HepG2 (cell line): ENCODE results near the gene POMT1. TPM values are rescaled to one million over a fixed set of nuclear protein-coding genes. Genes with fewer than 3 reads are reported as not detected.

Experiments
- ATM ChIP-seq: fragments of 450-650 bp; IDR thresholded peaks from 2 replicates; pipeline ENCODE4 v1.7.1; 2017; ENCODE audit warnings: mild to moderate bottlenecking, borderline replicate concordance
- ETV6 ChIP-seq: sonication (generic); formaldehyde crosslinking; conservative IDR thresholded peaks from 2 replicates; pipeline ENCODE4 v1.4.0; 2020; ENCODE audit warnings: missing genetic modification reagents
- HHEX ChIP-seq: IDR thresholded peaks from 2 replicates; pipeline ENCODE4 v1.6.1; 2016; ENCODE audit warnings: control low read depth
- IKZF4 ChIP-seq: sonication (generic); formaldehyde crosslinking; IDR thresholded peaks from 2 replicates; pipeline ENCODE4 v1.5.1; 2020; ENCODE audit warnings: borderline replicate concordance, mild to moderate bottlenecking, low read depth, missing genetic modification reagents; ENCODE audit errors: not compliant biosample characterization
- KMT2A ChIP-seq: sonication (generic); formaldehyde crosslinking; IDR thresholded peaks from 2 replicates; pipeline ENCODE4 v1.4.0; 2020; ENCODE audit warnings: missing genetic modification reagents
- SOX13 ChIP-seq, 3 experiments: fragments of 450-650 bp in 1 of 3; sonication (generic) in 1 of 3; formaldehyde crosslinking in 1 of 3; IDR thresholded peaks in 2 of 3; conservative IDR thresholded peaks in 1 of 3; 2 replicates each; pipeline versions ENCODE4 v1.5.0 to v1.6.1; 2016 to 2020; ENCODE audit warnings: antibody characterized with exemption in 1 of 3, mild to moderate bottlenecking in 1 of 3, missing compliant biosample characterization in 1 of 3, missing genetic modification reagents in 1 of 3, moderate library complexity in 1 of 3
- TBX3 ChIP-seq: fragments of 450-650 bp; IDR thresholded peaks from 2 replicates; pipeline ENCODE4 v1.6.1; 2017; ENCODE audit warnings: antibody characterized with exemption, mild to moderate bottlenecking, inconsistent platforms, borderline replicate concordance
- TCF7 ChIP-seq: sonication (generic); IDR thresholded peaks from 2 replicates; pipeline ENCODE4 v1.6.1; 2016; ENCODE audit warnings: antibody characterized with exemption, low read depth
- ZFP1 ChIP-seq: IDR thresholded peaks from 2 replicates; pipeline ENCODE4 v1.6.1; 2016
- ZNF263 ChIP-seq: sonication (generic); formaldehyde crosslinking; IDR thresholded peaks from 2 replicates; pipeline ENCODE4 v1.4.0; 2020; ENCODE audit warnings: missing genetic modification reagents
- ZNF3 ChIP-seq: IDR thresholded peaks from 2 replicates; pipeline ENCODE4 v1.7.0; 2017; ENCODE audit warnings: inconsistent platforms
- ZNF333 ChIP-seq: sonication (generic); formaldehyde crosslinking; IDR thresholded peaks from 2 replicates; pipeline ENCODE4 v1.4.0; 2020; ENCODE audit warnings: mild to moderate bottlenecking, missing genetic modification reagents, borderline replicate concordance
- ZNF33A ChIP-seq: sonication (generic); formaldehyde crosslinking; IDR thresholded peaks from 2 replicates; pipeline ENCODE4 v1.5.1; 2020; ENCODE audit warnings: missing genetic modification reagents, mild to moderate bottlenecking, moderate library complexity, borderline replicate concordance
- ZNF547 ChIP-seq: sonication (generic); formaldehyde crosslinking; IDR thresholded peaks from 2 replicates; pipeline ENCODE4 v1.5.1; 2020; ENCODE audit warnings: mild to moderate bottlenecking, missing genetic modification reagents
- ZNF614 ChIP-seq: IDR thresholded peaks from 2 replicates; pipeline ENCODE4 v1.6.1; 2018; ENCODE audit warnings: missing biosample characterization, missing genetic modification reagents, inconsistent platforms, borderline replicate concordance
- ZNF792 ChIP-seq: IDR thresholded peaks from 2 replicates; pipeline ENCODE4 v1.6.1; 2016
- polyA plus RNA-seq, 8 experiments: library from polyadenylated mRNA; depleted of rRNA in 3 of 8; stranded (reverse) in 7 of 8; unstranded in 1 of 8; fragments of >200 nt; fragmentation: Illumina TruSeq in 4 of 8; extraction: Trizol in 4 of 8; gene quantifications; 2 replicates each; pipeline versions ENCODE4 v1.2.1 to v1.2.3, GENCODE V29; 2011 to 2016; ENCODE audit warnings: low read depth in 4 of 8, missing spikeins in 1 of 8, mixed read lengths in 1 of 8; ENCODE audit not compliant: insufficient read depth in 1 of 8
- total RNA-seq, 5 experiments: library from RNA; depleted of rRNA; stranded (reverse); fragments of >200 nt; fragmentation: Illumina TruSeq; extraction: Trizol; gene quantifications; 2 replicates each; pipeline ENCODE4 v1.2.3, GENCODE V29; 2016; ENCODE audit warnings: low read depth in 1 of 5
- TF ChIP-seq, protein P1 (sequence below): IDR thresholded peaks from 2 replicates; pipeline ENCODE4 v1.6.1; 2016; ENCODE audit warnings: missing genetic modification reagents, missing compliant biosample characterization
- TF ChIP-seq, protein P2 (sequence below): sonication (generic); formaldehyde crosslinking; IDR thresholded peaks from 2 replicates; pipeline ENCODE4 v1.8.0; 2023; ENCODE audit warnings: mild to moderate bottlenecking, missing genetic modification reagents
- TF ChIP-seq, protein P3 (sequence below): sonication (generic); formaldehyde crosslinking; IDR thresholded peaks from 2 replicates; pipeline ENCODE4 v1.5.1; 2020; ENCODE audit warnings: mild to moderate bottlenecking, missing genetic modification reagents, moderate library complexity
- TF ChIP-seq, protein P4 (sequence below): sonication (generic); formaldehyde crosslinking; conservative IDR thresholded peaks from 2 replicates; pipeline ENCODE4 v1.4.0; 2020; ENCODE audit warnings: missing genetic modification reagents

The POMT1 gene
- total and polyA plus RNA-seq, 2 of the 13 experiments (the other 11 are each of a cell fraction or from before 2014, with no cell fraction given), result 21.6 to 22.7 TPM

DNA sequence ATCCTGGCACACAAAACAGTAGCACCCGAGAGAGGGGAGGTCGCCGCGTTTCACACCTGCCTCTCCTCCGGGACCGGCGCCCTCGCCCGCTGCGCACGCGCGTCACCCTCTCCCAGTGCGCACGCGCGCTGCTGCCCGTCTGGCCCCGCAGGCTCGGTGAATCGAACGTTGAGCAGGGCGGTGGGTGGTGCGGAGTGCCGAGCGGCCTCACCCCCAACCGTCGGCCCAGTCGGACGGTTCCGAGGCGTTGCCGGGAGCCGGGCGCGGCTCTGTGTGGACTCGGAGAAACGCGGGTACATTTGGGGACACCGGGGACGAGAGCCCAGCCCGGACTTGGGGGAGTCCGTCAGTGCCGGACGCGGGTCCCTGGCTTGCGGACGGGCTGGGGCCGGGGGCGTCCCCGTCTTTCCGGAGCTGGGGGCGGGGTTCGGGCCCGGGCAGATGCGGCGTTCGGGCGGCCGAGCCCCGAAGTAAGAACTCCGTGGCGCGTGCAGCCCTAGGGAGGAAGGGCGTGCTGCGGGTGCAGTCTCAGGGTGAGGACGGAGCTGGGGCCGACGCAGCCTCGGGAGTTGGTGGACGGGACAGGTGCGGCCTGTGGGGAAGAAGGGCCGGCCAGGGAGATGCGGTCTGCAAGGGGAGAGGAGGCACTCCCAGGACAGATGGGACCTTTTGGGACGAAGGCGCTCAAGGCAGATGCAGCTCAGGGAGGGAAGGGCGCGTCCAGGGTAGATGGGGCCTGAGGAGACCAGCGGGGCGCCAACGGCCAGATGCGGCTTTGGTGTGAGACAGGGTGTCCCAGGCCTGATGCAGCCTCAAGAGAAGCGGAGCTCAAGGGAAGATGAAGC lies at the start of gene POMT1 (continued):
- TF ChIP-seq, protein P1, sequence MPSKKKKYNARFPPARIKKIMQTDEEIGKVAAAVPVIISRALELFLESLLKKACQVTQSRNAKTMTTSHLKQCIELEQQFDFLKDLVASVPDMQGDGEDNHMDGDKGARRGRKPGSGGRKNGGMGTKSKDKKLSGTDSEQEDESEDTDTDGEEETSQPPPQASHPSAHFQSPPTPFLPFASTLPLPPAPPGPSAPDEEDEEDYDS (CRISPR knock-in tag), result peak; percentile 45
- no peak for TF ChIP-seq HHEX
- peak; percentile 88 for TF ChIP-seq KMT2A (CRISPR knock-in tag)
- TF ChIP-seq, protein P2, sequence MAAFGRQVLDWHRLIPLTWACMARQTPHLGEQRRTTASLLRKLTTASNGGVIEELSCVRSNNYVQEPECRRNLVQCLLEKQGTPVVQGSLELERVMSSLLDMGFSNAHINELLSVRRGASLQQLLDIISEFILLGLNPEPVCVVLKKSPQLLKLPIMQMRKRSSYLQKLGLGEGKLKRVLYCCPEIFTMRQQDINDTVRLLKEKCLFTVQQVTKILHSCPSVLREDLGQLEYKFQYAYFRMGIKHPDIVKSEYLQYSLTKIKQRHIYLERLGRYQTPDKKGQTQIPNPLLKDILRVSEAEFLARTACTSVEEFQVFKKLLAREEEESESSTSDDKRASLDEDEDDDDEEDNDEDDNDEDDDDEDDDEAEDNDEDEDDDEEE, result peak; percentile 87; the same call in 1 of the 2 replicates
- no peak for TF ChIP-seq ZFP1 (CRISPR knock-in tag)
- TF ChIP-seq ZNF33A (CRISPR knock-in tag), result no peak
- TF ChIP-seq ZNF547, result peak; percentile 67; the same call in 1 of the 2 replicates
- no peak for TF ChIP-seq ZNF3
- TF ChIP-seq, protein P3, sequence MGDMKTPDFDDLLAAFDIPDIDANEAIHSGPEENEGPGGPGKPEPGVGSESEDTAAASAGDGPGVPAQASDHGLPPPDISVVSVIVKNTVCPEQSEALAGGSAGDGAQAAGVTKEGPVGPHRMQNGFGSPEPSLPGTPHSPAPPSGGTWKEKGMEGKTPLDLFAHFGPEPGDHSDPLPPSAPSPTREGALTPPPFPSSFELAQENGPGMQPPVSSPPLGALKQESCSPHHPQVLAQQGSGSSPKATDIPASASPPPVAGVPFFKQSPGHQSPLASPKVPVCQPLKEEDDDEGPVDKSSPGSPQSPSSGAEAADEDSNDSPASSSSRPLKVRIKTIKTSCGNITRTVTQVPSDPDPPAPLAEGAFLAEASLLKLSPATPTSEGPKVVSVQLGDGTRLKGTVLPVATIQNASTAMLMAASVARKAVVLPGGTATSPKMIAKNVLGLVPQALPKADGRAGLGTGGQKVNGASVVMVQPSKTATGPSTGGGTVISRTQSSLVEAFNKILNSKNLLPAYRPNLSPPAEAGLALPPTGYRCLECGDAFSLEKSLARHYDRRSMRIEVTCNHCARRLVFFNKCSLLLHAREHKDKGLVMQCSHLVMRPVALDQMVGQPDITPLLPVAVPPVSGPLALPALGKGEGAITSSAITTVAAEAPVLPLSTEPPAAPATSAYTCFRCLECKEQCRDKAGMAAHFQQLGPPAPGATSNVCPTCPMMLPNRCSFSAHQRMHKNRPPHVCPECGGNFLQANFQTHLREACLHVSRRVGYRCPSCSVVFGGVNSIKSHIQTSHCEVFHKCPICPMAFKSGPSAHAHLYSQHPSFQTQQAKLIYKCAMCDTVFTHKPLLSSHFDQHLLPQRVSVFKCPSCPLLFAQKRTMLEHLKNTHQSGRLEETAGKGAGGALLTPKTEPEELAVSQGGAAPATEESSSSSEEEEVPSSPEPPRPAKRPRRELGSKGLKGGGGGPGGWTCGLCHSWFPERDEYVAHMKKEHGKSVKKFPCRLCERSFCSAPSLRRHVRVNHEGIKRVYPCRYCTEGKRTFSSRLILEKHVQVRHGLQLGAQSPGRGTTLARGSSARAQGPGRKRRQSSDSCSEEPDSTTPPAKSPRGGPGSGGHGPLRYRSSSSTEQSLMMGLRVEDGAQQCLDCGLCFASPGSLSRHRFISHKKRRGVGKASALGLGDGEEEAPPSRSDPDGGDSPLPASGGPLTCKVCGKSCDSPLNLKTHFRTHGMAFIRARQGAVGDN (CRISPR knock-in tag), result peak; percentile 92
- no peak for TF ChIP-seq TCF7
- TF ChIP-seq, protein P4, sequence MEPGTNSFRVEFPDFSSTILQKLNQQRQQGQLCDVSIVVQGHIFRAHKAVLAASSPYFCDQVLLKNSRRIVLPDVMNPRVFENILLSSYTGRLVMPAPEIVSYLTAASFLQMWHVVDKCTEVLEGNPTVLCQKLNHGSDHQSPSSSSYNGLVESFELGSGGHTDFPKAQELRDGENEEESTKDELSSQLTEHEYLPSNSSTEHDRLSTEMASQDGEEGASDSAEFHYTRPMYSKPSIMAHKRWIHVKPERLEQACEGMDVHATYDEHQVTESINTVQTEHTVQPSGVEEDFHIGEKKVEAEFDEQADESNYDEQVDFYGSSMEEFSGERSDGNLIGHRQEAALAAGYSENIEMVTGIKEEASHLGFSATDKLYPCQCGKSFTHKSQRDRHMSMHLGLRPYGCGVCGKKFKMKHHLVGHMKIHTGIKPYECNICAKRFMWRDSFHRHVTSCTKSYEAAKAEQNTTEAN, result peak; percentile 79
- peak; percentile 36; the same call in 1 of the 2 replicates for TF ChIP-seq SOX13 (IDR thresholded peaks at IDR 0.05)
- peak in 1 of 2 experiments; percentile 31; a peak in 1 of 4 replicates for TF ChIP-seq SOX13 (CRISPR knock-in tag; conservative IDR thresholded peaks at IDR 0.05 in 1 of 2, IDR thresholded peaks at IDR 0.05 in 1 of 2)
- TF ChIP-seq ZNF263, result no peak; the same call in 1 of the 2 replicates
- no peak; the same call in 1 of the 2 replicates for TF ChIP-seq ZNF333 (CRISPR knock-in tag)
- TF ChIP-seq ZNF614, result peak; percentile 37; the same call in 1 of the 2 replicates
- TF ChIP-seq IKZF4 (CRISPR knock-in tag), result peak; percentile 30
- peak; percentile 48; the same call in 1 of the 2 replicates for TF ChIP-seq TBX3
- no peak for TF ChIP-seq ATM
- TF ChIP-seq ZNF792 (CRISPR knock-in tag), result no peak; the same call in 1 of the 2 replicates
- 0 out of 2 replicates have a peak, but pooled peaks have one; percentile 70 for TF ChIP-seq ETV6
